Right lobe of liver (tissue), 4 donors: ENCODE data around the gene ENO3.

Source experiments
- POLR2A ChIP-seq: fragments of 450-650 bp; IDR thresholded peaks from one replicate; pipeline ENCODE4 v1.6.1; 2017; ENCODE audit warnings: antibody characterized with exemption, mild to moderate bottlenecking
- TF ChIP-seq, protein P1 (sequence below), 4 donors: fragments of 200-600 bp in 3 of 4; fragments of 450-650 bp in 1 of 4; IDR thresholded peaks; one replicate each; pipeline versions ENCODE4 v1.5.1 to v1.8.0; 2016 to 2022; ENCODE audit warnings: antibody characterized with exemption in 4 of 4, mild to moderate bottlenecking in 2 of 4
- donor health status: DM: no; HTN: no; CAD: no.
- donor health status: DM: no; HTN: no; CAD: no.
- donor health status: DM: no; HTN: yes; CAD: no.

GRCh38 chr17:4944554-4945175 is 6.3 kb upstream of the ENO3 start:
- TF ChIP-seq, protein P1, sequence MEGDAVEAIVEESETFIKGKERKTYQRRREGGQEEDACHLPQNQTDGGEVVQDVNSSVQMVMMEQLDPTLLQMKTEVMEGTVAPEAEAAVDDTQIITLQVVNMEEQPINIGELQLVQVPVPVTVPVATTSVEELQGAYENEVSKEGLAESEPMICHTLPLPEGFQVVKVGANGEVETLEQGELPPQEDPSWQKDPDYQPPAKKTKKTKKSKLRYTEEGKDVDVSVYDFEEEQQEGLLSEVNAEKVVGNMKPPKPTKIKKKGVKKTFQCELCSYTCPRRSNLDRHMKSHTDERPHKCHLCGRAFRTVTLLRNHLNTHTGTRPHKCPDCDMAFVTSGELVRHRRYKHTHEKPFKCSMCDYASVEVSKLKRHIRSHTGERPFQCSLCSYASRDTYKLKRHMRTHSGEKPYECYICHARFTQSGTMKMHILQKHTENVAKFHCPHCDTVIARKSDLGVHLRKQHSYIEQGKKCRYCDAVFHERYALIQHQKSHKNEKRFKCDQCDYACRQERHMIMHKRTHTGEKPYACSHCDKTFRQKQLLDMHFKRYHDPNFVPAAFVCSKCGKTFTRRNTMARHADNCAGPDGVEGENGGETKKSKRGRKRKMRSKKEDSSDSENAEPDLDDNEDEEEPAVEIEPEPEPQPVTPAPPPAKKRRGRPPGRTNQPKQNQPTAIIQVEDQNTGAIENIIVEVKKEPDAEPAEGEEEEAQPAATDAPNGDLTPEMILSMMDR (IDR thresholded peaks at IDR 0.05): no peak
- TF ChIP-seq POLR2A: no peak
